GM12875 (cell line): Measurements from ENCODE around the gene SPAG17.

ENCODE experiments used
- H3K4me3 ChIP-seq: one replicate; pipeline ENCODE4 v1.5.1; 2011; ENCODE audit warnings: low read depth, low read length, control low read depth
- CTCF ChIP-seq: IDR thresholded peaks from 2 replicates; pipeline ENCODE4 v1.5.1; 2011; ENCODE audit warnings: low read depth, mild to moderate bottlenecking, control low read depth, inconsistent platforms, low read length, moderate library complexity, borderline replicate concordance; ENCODE audit not compliant: insufficient read depth

The SPAG17 gene

GRCh38 chr1:118073648-118074435, 111.2 kb downstream of the SPAG17 start:
- no peak for TF ChIP-seq CTCF
- H3K4me3 ChIP-seq: no peak overlapping the region

GRCh38 chr1:118049981-118050380, 135.0 kb downstream of the SPAG17 start:
- no peak overlapping the region for H3K4me3 ChIP-seq
- TF ChIP-seq CTCF: no peak

GRCh38 chr1:118047650-118048224, 137.3 kb downstream of the SPAG17 start:
- TF ChIP-seq CTCF: no peak
- H3K4me3 ChIP-seq: no peak overlapping the region

- TF ChIP-seq CTCF: no peak
- H3K4me3 ChIP-seq: no peak overlapping the region
Measured at GRCh38 chr1:118047006-118047649, 137.9 kb downstream of the SPAG17 start.

- TF ChIP-seq CTCF: no peak
- H3K4me3 ChIP-seq: no peak overlapping the region
Measured at GRCh38 chr1:118043624-118044023, 141.4 kb downstream of the SPAG17 start.

- no peak overlapping the region for H3K4me3 ChIP-seq
- no peak for TF ChIP-seq CTCF
Measured at GRCh38 chr1:118042501-118042900, 142.5 kb downstream of the SPAG17 start.
